CD4-positive, alpha-beta T cell (primary cell): ENCODE measurements around the gene GATAD1. TPM values are rescaled to one million over a fixed set of nuclear protein-coding genes. Genes with fewer than 3 reads are reported as not detected.

Source experiments
- ATAC-seq: fragments of 200-7000 bp; cut with Tn5 transposase; one replicate; pipeline ENCODE4 v1.10.0; 2022; ENCODE audit warnings: mild to moderate bottlenecking; ENCODE audit not compliant: poor library complexity
- CTCF ChIA-PET: fragments of 350-600 bp; sonication (Branson Sonifier 250); formaldehyde crosslinking; loops from one replicate; lab custom pipeline; 2021; ENCODE audit warnings: antibody characterized with exemption, inconsistent platforms; lab: Charles Lee
- POLR2A ChIA-PET: fragments of 350-600 bp; sonication (Branson Sonifier 250); formaldehyde crosslinking; loops from one replicate; lab custom pipeline; 2021; ENCODE audit warnings: antibody characterized with exemption, inconsistent platforms; lab: Charles Lee
- DNase-seq, 14 experiments: peaks; one replicate each; pipeline ENCODE4 v3.0.0-alpha.2; 2013 to 2020; ENCODE audit warnings: mixed read lengths in 2 of 14
- H3K27ac ChIP-seq, 2 donors: one replicate each; pipeline versions ENCODE4 v1.5.1 to v1.7.0; 2013; ENCODE audit warnings: low read length in 2 of 2, low read depth in 1 of 2, mild to moderate bottlenecking in 1 of 2
- H3K27me3 ChIP-seq, 2 experiments: 1 replicate in 1 of 2; 2 replicates in 1 of 2; pipeline versions ENCODE4 v1.6.1 to v1.7.0; 2013; ENCODE audit warnings: low read length in 2 of 2, control low read depth in 1 of 2, mild to moderate bottlenecking in 1 of 2, moderate library complexity in 1 of 2; ENCODE audit not compliant: insufficient read depth in 2 of 2, control insufficient read depth in 1 of 2
- H3K36me3 ChIP-seq: one replicate; pipeline ENCODE4 v1.6.1; 2013; ENCODE audit warnings: low read length, control low read depth; ENCODE audit not compliant: insufficient read depth
- H3K4me1 ChIP-seq: one replicate; pipeline ENCODE4 v1.6.1; 2013; ENCODE audit warnings: low read length, control low read depth; ENCODE audit not compliant: insufficient read depth
- H3K4me3 ChIP-seq: one replicate; pipeline ENCODE4 v1.5.1; 2013; ENCODE audit warnings: mild to moderate bottlenecking, low read length, moderate library complexity
- H3K9me3 ChIP-seq, 2 experiments: 1 replicate in 1 of 2; 2 replicates in 1 of 2; pipeline versions ENCODE4 v1.6.1 to v1.7.0; 2013; ENCODE audit warnings: low read length in 2 of 2, mild to moderate bottlenecking in 2 of 2, control low read depth in 1 of 2, moderate library complexity in 1 of 2; ENCODE audit not compliant: control insufficient read depth in 1 of 2, insufficient read depth in 1 of 2
- H3K27ac Mint-ChIP-seq: one replicate; pipeline ENCODE4 v1.8.0; 2020; ENCODE audit warnings: mixed read lengths
- H3K27me3 Mint-ChIP-seq: one replicate; pipeline ENCODE4 v1.8.0; 2021; ENCODE audit warnings: mixed read lengths
- H3K36me3 Mint-ChIP-seq: one replicate; pipeline ENCODE4 v1.8.0; 2021; ENCODE audit warnings: low read depth, mixed read lengths
- H3K4me1 Mint-ChIP-seq: one replicate; pipeline ENCODE4 v1.8.0; 2021; ENCODE audit warnings: low read depth, mixed read lengths
- H3K4me3 Mint-ChIP-seq: one replicate; pipeline ENCODE4 v1.8.0; 2020; ENCODE audit warnings: mild to moderate bottlenecking, mixed read lengths
- H3K9me3 Mint-ChIP-seq: one replicate; pipeline ENCODE4 v1.8.0; 2020; ENCODE audit warnings: mixed read lengths
- intact Hi-C, 2 experiments: fragments of 100-400 bp; cut with DNase I in 1 of 2; cut with micrococcal nuclease in 1 of 2; formaldehyde crosslinking; loops; one replicate each; pipeline versions ENCODE4 v1.15.1 to v1.9.0; 2023 to 2025; cut with DNase I, micrococcal nuclease
- total RNA-seq, 174 experiments: library from RNA in 2 of 174; stranded (reverse) in 2 of 174; gene quantifications; one replicate each; pipeline ENCODE4 v1.2.3 and lab custom pipeline; 2021 to 2026
- TF ChIP-seq, protein P1 (sequence below): fragments of 200-600 bp; IDR thresholded peaks from one replicate; pipeline ENCODE4 v1.8.0; 2022; ENCODE audit warnings: antibody characterized with exemption, mild to moderate bottlenecking

The GATAD1 gene
- total RNA-seq, 2 experiments from 2014 or later, result 12.0 to 13.5 TPM

DNA sequence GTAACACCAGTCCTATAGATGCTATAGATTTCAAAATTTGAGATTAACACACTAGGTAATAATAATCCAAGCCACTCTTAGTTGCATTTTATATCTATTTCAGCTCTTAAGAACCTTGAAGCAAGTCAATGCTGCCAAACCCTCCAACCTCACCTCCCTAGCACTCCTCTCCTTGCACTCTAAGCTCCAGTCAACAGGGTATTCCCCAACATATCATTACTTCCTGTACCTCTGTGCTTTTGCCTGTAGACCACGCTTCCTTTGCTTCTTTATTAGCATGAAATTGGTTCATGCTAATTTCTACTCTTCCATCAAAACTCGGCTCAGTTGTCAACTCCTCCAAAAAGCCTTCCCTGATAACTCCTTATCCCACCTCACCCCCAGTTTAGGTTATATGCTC, 56.5 kb downstream of the GATAD1 start:
- Histone ChIP-seq H3K36me3 (peaks cover 67% of the 10 kb centered on the region), H3K4me3 (no peak overlapping the region), H3K27me3 (no peaks in the 10 kb centered on the region), H3K9me3 (no peaks in the 10 kb centered on the region), H3K4me1 (no peaks in the 10 kb centered on the region), H3K27ac (no peak overlapping the region)
- DNase-seq, result no peak
- no peak for ATAC-seq
- TF ChIP-seq, protein P1, sequence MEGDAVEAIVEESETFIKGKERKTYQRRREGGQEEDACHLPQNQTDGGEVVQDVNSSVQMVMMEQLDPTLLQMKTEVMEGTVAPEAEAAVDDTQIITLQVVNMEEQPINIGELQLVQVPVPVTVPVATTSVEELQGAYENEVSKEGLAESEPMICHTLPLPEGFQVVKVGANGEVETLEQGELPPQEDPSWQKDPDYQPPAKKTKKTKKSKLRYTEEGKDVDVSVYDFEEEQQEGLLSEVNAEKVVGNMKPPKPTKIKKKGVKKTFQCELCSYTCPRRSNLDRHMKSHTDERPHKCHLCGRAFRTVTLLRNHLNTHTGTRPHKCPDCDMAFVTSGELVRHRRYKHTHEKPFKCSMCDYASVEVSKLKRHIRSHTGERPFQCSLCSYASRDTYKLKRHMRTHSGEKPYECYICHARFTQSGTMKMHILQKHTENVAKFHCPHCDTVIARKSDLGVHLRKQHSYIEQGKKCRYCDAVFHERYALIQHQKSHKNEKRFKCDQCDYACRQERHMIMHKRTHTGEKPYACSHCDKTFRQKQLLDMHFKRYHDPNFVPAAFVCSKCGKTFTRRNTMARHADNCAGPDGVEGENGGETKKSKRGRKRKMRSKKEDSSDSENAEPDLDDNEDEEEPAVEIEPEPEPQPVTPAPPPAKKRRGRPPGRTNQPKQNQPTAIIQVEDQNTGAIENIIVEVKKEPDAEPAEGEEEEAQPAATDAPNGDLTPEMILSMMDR, result no peak
- Mint-ChIP-seq H3K36me3 (peaks cover 76% of the 10 kb centered on the region), H3K4me3 (no peak overlapping the region), H3K4me1 (no peaks in the 10 kb centered on the region), H3K9me3 (no peaks in the 10 kb centered on the region), H3K27ac (no peak overlapping the region), H3K27me3 (no peaks in the 10 kb centered on the region)
- ChIA-PET CTCF (no interaction called here), POLR2A (no interaction called here)
- intact Hi-C loops, result no loop called here

DNA sequence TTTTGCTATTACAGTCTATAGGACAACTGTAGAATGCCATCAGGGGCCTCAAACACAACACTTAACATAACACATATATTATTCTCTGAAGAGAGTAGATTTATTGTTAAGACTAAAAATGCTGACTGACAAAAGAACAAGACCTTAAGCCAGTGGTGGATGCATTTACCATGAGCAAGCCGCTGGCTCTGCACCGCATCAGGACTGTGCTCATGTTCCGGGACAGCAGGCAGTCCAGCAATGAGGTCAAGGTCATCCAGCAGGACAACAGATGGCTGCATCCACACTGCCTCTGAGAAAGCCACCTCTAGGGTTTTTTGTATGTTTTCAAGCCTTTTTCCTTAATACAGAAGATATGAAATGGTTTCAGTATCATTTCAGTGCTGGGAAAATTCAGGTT, 57.3 kb downstream of the GATAD1 start:
- intact Hi-C loops, result no loop called here
- Histone ChIP-seq H3K9me3 (no peaks in the 10 kb centered on the region), H3K36me3 (peaks cover 64% of the 10 kb centered on the region), H3K27me3 (no peaks in the 10 kb centered on the region), H3K4me1 (no peaks in the 10 kb centered on the region), H3K27ac (no peak overlapping the region), H3K4me3 (no peak overlapping the region)
- ATAC-seq (no peak), DNase-seq (no peak)
- Mint-ChIP-seq H3K9me3 (no peaks in the 10 kb centered on the region), H3K27ac (no peak overlapping the region), H3K27me3 (no peaks in the 10 kb centered on the region), H3K4me3 (no peak overlapping the region), H3K4me1 (no peaks in the 10 kb centered on the region), H3K36me3 (peaks cover 74% of the 10 kb centered on the region)
- POLR2A ChIA-PET, result no interaction called here
- TF ChIP-seq, protein P1, result no peak
- CTCF ChIA-PET, result no interaction called here

DNA sequence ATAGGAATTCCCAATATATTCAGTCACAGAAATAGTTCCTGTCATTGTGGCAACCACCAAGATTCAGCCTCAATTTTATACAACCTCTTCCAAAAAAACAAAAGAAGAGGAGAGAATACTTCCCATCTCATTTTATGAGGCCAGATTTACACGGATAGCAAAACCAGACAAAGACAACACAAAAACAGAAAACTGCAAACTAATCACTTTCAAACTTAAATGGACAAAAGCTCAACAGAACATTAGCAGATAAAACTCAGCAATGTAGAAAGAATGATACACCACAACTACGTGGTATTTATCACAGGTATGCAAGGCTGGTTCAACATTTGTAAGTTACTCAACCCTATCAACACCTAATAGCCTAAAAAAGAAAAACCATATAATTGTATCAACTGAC, 59.1 kb downstream of the GATAD1 start:
- ATAC-seq, result no peak
- H3K36me3 ChIP-seq, result peaks cover 54% of the 10 kb centered on the region
- H3K9me3 ChIP-seq, result no peaks in the 10 kb centered on the region
- no peaks in the 10 kb centered on the region for H3K4me1 Mint-ChIP-seq
- H3K27ac ChIP-seq, result no peak overlapping the region
- H3K4me3 ChIP-seq, result no peak overlapping the region
- H3K9me3 Mint-ChIP-seq, result no peaks in the 10 kb centered on the region
- TF ChIP-seq, protein P1, result no peak
- H3K27ac Mint-ChIP-seq, result no peak overlapping the region
- no peaks in the 10 kb centered on the region for H3K27me3 Mint-ChIP-seq
- intact Hi-C loops, result no loop called here
- CTCF ChIA-PET, result no interaction called here
- POLR2A ChIA-PET, result interaction anchor here (0.7 kb wide), 1 partner anchor 22 kb away, joined by 3 read pairs; the partner anchor contains the start of gene RBM48
- H3K4me1 ChIP-seq, result no peaks in the 10 kb centered on the region
- no peak for DNase-seq
- peaks cover 56% of the 10 kb centered on the region for H3K36me3 Mint-ChIP-seq
- no peaks in the 10 kb centered on the region for H3K27me3 ChIP-seq
- no peak overlapping the region for H3K4me3 Mint-ChIP-seq
